22Rv1 (cell line): Measurements from ENCODE around the gene RAB11B.

Source experiments
- CTCF ChIP-seq: fragments of 450-650 bp; IDR thresholded peaks from 2 replicates; pipeline ENCODE4 v1.5.1; 2017; ENCODE audit warnings: mild to moderate bottlenecking
- ZFX ChIP-seq: fragments of 450-650 bp; IDR thresholded peaks from 2 replicates; pipeline ENCODE4 v1.6.1; 2017; ENCODE audit warnings: antibody characterized with exemption, borderline replicate concordance

DNA sequence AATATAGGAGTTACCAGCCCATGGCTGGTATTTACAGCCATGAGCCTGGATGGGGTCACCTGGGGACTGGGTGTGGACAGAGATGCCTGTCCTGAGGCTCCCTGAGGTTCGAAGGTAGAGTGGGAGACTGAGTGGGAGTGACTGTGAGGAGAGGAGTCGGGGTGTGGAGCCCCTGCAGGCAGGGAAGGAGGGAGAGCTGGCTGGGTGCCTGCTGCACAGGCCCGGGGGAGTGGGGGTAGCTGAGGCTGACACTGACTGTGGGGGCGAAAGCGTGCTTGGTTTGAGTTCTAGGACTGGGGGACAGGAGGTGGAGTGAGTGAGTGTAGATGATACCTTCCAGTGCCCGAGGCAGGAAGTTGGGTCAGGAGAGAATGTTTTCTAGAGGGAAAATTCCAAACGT is 7.1 kb downstream of the RAB11B start:
- no peak for TF ChIP-seq CTCF
- TF ChIP-seq ZFX: no peak
